ENCODE measurements around the gene ACADS.
A peak's percentile ranks its signal among the peaks of the same experiment; 100 is the strongest.

Gene ACADS

DNA sequence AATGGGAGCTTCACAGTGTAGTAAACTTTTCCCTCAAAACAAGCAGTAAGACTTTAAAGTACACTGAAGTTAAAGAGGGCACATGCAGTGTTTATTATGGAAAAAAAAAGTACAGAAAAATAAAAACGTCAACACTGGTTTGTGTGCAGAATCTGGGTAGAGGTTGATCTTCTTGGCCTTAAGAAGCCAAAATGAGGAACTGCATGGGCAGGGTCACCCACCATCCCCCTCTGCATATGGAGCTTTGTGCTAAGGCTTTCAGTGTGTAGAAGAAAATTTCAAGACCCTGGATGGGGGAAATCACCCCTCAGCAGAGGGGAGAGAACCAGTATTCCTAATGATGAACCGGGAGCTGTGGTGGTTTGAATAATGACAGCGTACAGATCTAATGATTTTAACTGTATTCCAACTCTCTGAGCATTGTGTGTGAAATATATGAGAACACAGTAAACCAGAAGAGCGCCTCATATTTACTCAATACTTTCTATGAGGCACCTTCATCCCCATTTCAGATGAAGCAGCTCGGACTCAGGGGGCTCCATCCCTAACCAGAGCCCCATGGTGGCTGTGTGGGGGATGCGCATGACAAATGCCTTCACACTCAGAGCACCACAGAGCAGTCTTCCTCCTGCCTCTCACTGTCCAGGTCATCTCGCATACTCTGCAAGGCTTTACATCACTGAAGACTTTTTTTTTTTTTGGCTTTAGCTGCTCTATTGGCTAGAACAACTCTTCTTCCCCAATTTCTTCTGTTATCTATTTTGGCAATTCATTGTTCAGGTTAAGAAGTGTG lies 33.4 kb downstream of the ACADS start:
- no peak overlapping the region for H3K27ac ChIP-seq (ENCODE audit: low read depth, low read length, poor library complexity, severe bottlenecking)
- H3K36me3 ChIP-seq (ENCODE audit: insufficient read depth, low read length), result peaks cover 23% of the 10 kb centered on the region
- no peaks in the 10 kb centered on the region for H3K9me2 ChIP-seq (ENCODE audit: low read depth, low read length)
- no peaks in the 10 kb centered on the region for H3K27me3 ChIP-seq (ENCODE audit: insufficient read depth, low read length)
- peaks cover 11% of the 10 kb centered on the region for H3K9me3 ChIP-seq (ENCODE audit: low read length)
- no peak overlapping the region for H3K4me2 ChIP-seq (ENCODE audit: low read length)
- no peaks in the 10 kb centered on the region for H3K79me2 ChIP-seq (ENCODE audit: insufficient read depth, low read length)
- no peak for TF ChIP-seq EZH2 (IDR thresholded peaks at IDR 0.05; ENCODE audit: borderline replicate concordance, low read length)
- TF ChIP-seq, protein P1, sequence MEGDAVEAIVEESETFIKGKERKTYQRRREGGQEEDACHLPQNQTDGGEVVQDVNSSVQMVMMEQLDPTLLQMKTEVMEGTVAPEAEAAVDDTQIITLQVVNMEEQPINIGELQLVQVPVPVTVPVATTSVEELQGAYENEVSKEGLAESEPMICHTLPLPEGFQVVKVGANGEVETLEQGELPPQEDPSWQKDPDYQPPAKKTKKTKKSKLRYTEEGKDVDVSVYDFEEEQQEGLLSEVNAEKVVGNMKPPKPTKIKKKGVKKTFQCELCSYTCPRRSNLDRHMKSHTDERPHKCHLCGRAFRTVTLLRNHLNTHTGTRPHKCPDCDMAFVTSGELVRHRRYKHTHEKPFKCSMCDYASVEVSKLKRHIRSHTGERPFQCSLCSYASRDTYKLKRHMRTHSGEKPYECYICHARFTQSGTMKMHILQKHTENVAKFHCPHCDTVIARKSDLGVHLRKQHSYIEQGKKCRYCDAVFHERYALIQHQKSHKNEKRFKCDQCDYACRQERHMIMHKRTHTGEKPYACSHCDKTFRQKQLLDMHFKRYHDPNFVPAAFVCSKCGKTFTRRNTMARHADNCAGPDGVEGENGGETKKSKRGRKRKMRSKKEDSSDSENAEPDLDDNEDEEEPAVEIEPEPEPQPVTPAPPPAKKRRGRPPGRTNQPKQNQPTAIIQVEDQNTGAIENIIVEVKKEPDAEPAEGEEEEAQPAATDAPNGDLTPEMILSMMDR (IDR thresholded peaks at IDR 0.05; ENCODE audit: low read length), result no peak
- no peak overlapping the region for H3K9ac ChIP-seq (ENCODE audit: low read length)
- no peaks in the 10 kb centered on the region for H3F3A ChIP-seq (ENCODE audit: insufficient read depth, low read length)
- no peak overlapping the region for H2AFZ ChIP-seq (ENCODE audit: low read length)
- no peaks in the 10 kb centered on the region for H4K20me1 ChIP-seq (ENCODE audit: insufficient read depth, low read length)
- H3K4me1 ChIP-seq (ENCODE audit: insufficient read depth, low read length, severe bottlenecking), result peaks cover 17% of the 10 kb centered on the region
- no peak overlapping the region for H3K4me3 ChIP-seq (ENCODE audit: low read depth, low read length, poor library complexity, severe bottlenecking)

DNA sequence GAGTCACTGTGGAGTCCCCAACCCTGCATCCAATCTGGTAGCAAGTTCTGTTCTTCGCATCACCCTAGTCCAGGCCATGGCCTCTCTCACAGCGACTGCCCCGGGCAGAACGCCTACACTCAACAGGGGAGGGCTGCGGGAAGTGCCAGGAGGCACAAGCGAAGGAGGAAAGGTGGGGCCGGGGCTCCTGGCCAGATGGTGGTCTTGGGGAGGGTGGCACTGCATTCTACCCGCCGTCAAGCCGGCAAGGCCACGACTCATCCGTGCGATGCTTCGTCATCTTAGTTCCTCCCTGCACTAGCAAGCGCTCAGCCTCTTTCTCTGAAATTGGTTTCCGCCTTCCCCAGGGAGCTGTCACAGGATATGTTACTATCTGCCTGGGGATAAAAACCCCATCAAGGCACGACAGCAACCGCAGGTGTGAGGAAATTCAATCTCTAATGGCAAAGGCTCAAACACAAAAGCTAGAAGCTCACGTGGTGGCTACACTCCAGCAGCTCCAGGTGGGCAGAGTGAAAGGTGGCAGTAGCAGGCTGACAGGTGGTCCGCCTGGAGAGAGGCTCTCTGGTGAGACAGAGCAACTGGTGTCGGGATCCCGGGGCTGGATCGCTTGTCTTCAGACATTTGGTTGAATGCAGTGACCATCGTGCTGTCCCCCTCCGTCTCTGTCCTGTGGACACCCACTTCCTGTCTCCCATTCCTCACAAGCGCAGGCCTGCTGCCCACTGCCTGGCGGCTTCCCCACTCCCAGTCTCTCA lies 34.1 kb downstream of the ACADS start:
- Histone ChIP-seq H3K9me3 (ENCODE audit: low read length) (peaks cover 9% of the 10 kb centered on the region), H3K79me2 (ENCODE audit: insufficient read depth, low read length) (no peaks in the 10 kb centered on the region), H3K27me3 (ENCODE audit: insufficient read depth, low read length) (no peaks in the 10 kb centered on the region), H3F3A (ENCODE audit: insufficient read depth, low read length) (no peaks in the 10 kb centered on the region), H3K4me1 (ENCODE audit: insufficient read depth, low read length, severe bottlenecking) (peaks cover 17% of the 10 kb centered on the region), H3K4me2 (ENCODE audit: low read length) (no peak overlapping the region), H3K27ac (ENCODE audit: low read depth, low read length, poor library complexity, severe bottlenecking) (peak overlapping the region; percentile 11), H3K9me2 (ENCODE audit: low read depth, low read length) (no peaks in the 10 kb centered on the region), H4K20me1 (ENCODE audit: insufficient read depth, low read length) (no peaks in the 10 kb centered on the region), H2AFZ (ENCODE audit: low read length) (no peak overlapping the region), H3K9ac (ENCODE audit: low read length) (no peak overlapping the region), H3K36me3 (ENCODE audit: insufficient read depth, low read length) (peaks cover 30% of the 10 kb centered on the region), H3K4me3 (ENCODE audit: low read depth, low read length, poor library complexity, severe bottlenecking) (no peak overlapping the region)
- TF ChIP-seq EZH2 (IDR thresholded peaks at IDR 0.05; ENCODE audit: borderline replicate concordance, low read length), result no peak
- TF ChIP-seq, protein P1 (IDR thresholded peaks at IDR 0.05; ENCODE audit: low read length), result no peak

DNA sequence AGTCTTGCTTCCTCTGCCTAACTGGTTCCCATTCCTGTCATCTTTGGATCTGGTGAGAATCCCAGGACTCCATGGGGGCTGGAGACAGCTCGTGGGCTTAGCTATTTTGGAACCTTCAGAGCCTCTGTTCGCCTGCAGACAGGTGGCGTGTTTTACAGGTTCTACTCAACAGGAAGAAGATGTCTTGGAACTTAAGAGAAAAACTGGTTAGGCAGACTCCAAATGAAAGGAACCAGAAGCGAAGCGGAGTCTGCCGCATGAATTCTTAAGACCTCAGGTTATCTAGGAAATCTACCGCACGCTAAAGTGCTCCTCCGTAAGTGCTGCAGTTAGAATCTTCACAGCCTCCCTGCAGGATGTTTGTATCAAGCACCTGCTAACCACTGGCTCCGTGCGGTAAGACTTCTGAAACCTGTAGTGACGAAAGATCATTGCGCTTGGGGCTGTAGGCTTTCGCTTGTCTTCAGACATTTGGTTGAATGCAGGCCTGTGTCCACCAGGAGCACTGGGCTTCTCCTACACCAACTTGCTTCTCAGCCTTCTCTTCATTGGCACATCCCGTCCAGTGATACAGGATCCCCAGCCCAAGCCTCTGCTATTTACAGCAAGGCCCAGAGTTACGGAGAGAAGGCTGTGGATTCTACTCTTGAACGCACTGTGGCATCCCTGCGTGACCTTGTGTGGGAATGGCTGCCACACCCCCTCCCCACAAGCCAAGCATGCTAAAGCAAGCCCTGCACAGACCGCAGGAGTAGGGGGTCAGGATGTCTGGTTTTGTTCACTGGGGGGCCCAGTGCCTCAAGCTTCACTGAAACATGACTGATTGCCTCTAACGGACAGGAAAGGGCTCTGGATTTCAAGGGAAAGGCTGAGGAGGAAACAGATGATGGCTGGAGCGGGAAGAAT lies 35.0 kb downstream of the ACADS start:
- Histone ChIP-seq H3K27ac (ENCODE audit: low read depth, low read length, poor library complexity, severe bottlenecking) (peak overlapping the region; percentile 11), H3K9me3 (ENCODE audit: low read length) (0 out of 2 replicates have a peak, but pooled peaks cover under 1% of the 10 kb centered on the region), H3K4me1 (ENCODE audit: insufficient read depth, low read length, severe bottlenecking) (peaks cover 17% of the 10 kb centered on the region), H3K9ac (ENCODE audit: low read length) (no peak overlapping the region), H3K4me3 (ENCODE audit: low read depth, low read length, poor library complexity, severe bottlenecking) (no peak overlapping the region), H2AFZ (ENCODE audit: low read length) (no peak overlapping the region), H3K9me2 (ENCODE audit: low read depth, low read length) (no peaks in the 10 kb centered on the region), H3K36me3 (ENCODE audit: insufficient read depth, low read length) (peaks cover 37% of the 10 kb centered on the region), H3F3A (ENCODE audit: insufficient read depth, low read length) (no peaks in the 10 kb centered on the region), H4K20me1 (ENCODE audit: insufficient read depth, low read length) (no peaks in the 10 kb centered on the region), H3K27me3 (ENCODE audit: insufficient read depth, low read length) (no peaks in the 10 kb centered on the region), H3K4me2 (ENCODE audit: low read length) (no peak overlapping the region), H3K79me2 (ENCODE audit: insufficient read depth, low read length) (no peaks in the 10 kb centered on the region)
- no peak for TF ChIP-seq EZH2 (IDR thresholded peaks at IDR 0.05; ENCODE audit: borderline replicate concordance, low read length)
- TF ChIP-seq, protein P1 (IDR thresholded peaks at IDR 0.05; ENCODE audit: low read length), result no peak
